K562 (cell line): Measurements from ENCODE around the gene IL12B. TPM values are rescaled to one million over a fixed set of nuclear protein-coding genes. Genes with fewer than 3 reads are reported as not detected.
"Not testable (repeated sequence)": the region's sequence is repeated elsewhere in the genome, so short reads cannot be mapped to it uniquely, and the experiment has no call there.

ENCODE experiments used
- ARID1B ChIP-seq: fragments of 450-650 bp; IDR thresholded peaks from 2 replicates; pipeline ENCODE4 v1.6.1; 2016; ENCODE audit warnings: antibody characterized with exemption, mild to moderate bottlenecking, inconsistent platforms
- C11orf30 ChIP-seq: fragments of 450-650 bp; IDR thresholded peaks from 2 replicates; pipeline ENCODE4 v1.6.1; 2016; ENCODE audit warnings: low read depth, mild to moderate bottlenecking
- CREM ChIP-seq: IDR thresholded peaks from 2 replicates; pipeline ENCODE4 v1.6.1; 2014; ENCODE audit warnings: antibody characterized with exemption, low read depth
- CTBP1 ChIP-seq: fragments of 450-650 bp; IDR thresholded peaks from 2 replicates; pipeline ENCODE4 v1.6.1; 2016; ENCODE audit warnings: borderline replicate concordance
- DPF2 ChIP-seq: fragments of 450-650 bp; IDR thresholded peaks from 2 replicates; pipeline ENCODE4 v1.6.1; 2016
- EP400 ChIP-seq: fragments of 450-650 bp; IDR thresholded peaks from 2 replicates; pipeline ENCODE4 v1.6.1; 2017; ENCODE audit warnings: antibody characterized with exemption, mild to moderate bottlenecking, moderate library complexity
- FOXK2 ChIP-seq, 2 experiments: fragments of 450-650 bp; IDR thresholded peaks in 1 of 2; conservative IDR thresholded peaks in 1 of 2; 2 replicates each; pipeline ENCODE4 v1.6.1; 2016; ENCODE audit warnings: low read depth in 2 of 2, mild to moderate bottlenecking in 1 of 2
- HMBOX1 ChIP-seq: sonication (generic); IDR thresholded peaks from 2 replicates; pipeline ENCODE4 v1.6.1; 2016
- JUN ChIP-seq, 2 experiments: sonication (generic) in 1 of 2; formaldehyde crosslinking in 1 of 2; IDR thresholded peaks; 2 replicates each; pipeline versions ENCODE4 v1.6.1 to v1.8.0; 2012 to 2022; ENCODE audit warnings: borderline replicate concordance in 2 of 2, mild to moderate bottlenecking in 2 of 2, improper control_type of control experiment in 1 of 2, low read depth in 1 of 2, low read length in 1 of 2, missing genetic modification reagents in 1 of 2
- KLF6 ChIP-seq: fragments of 250-450 bp; sonication (Bioruptor Pico); IDR thresholded peaks from 2 replicates; pipeline ENCODE4 v1.4.0; 2020; ENCODE audit warnings: mild to moderate bottlenecking, moderate library complexity, borderline replicate concordance
- MTA1 ChIP-seq: fragments of 450-650 bp; IDR thresholded peaks from 2 replicates; pipeline ENCODE4 v1.6.1; 2017; ENCODE audit warnings: borderline replicate concordance
- NCOA1 ChIP-seq: fragments of 450-650 bp; IDR thresholded peaks from 2 replicates; pipeline ENCODE4 v1.6.1; 2016; ENCODE audit warnings: low read depth
- NFIC ChIP-seq: fragments of 450-650 bp; IDR thresholded peaks from 2 replicates; pipeline ENCODE4 v1.6.1; 2017; ENCODE audit warnings: mild to moderate bottlenecking, inconsistent platforms
- TAF9B ChIP-seq: fragments of 450-650 bp; IDR thresholded peaks from 2 replicates; pipeline ENCODE4 v1.6.1; 2018; ENCODE audit warnings: mild to moderate bottlenecking; ENCODE audit not compliant: partially characterized antibody
- TARDBP ChIP-seq: fragments of 450-650 bp; IDR thresholded peaks from 2 replicates; pipeline ENCODE4 v1.6.1; 2016
- TOE1 ChIP-seq, 2 experiments: fragments of 450-650 bp in 1 of 2; sonication (generic) in 1 of 2; formaldehyde crosslinking in 1 of 2; IDR thresholded peaks; 2 replicates each; pipeline versions ENCODE4 v1.7.1 to v1.8.0; 2016 to 2022; ENCODE audit warnings: borderline replicate concordance in 2 of 2, mild to moderate bottlenecking in 2 of 2, antibody characterized with exemption in 1 of 2, inconsistent platforms in 1 of 2, low read depth in 1 of 2, missing genetic modification reagents in 1 of 2, moderate library complexity in 1 of 2
- USF1 ChIP-seq: sonication (generic); formaldehyde crosslinking; IDR thresholded peaks from 2 replicates; pipeline ENCODE4 v1.9.0; 2022; ENCODE audit warnings: mild to moderate bottlenecking, missing genetic modification reagents
- ZEB2 ChIP-seq: fragments of 450-650 bp; IDR thresholded peaks from 2 replicates; pipeline ENCODE4 v1.6.1; 2016
- polyA plus RNA-seq, 8 experiments: library from polyadenylated mRNA; depleted of rRNA in 4 of 8; stranded (reverse) in 5 of 8; unstranded in 3 of 8; fragments of >200 nt; fragmentation: Nextera tagmentation in 2 of 8; fragmentation: Illumina TruSeq in 1 of 8; extraction: Ambion mirVana in 2 of 8; extraction: Trizol in 1 of 8; gene quantifications; 2 replicates each; pipeline versions ENCODE4 v1.2.1 to v1.2.3, GENCODE V29; 2011 to 2014; ENCODE audit warnings: inconsistent platforms in 1 of 8, missing spikeins in 1 of 8
- total RNA-seq, 7 experiments: library from RNA; depleted of rRNA in 6 of 7; stranded (reverse); fragments of >200 nt in 6 of 7; fragmentation: Illumina TruSeq in 2 of 7; extraction: Trizol in 2 of 7; gene quantifications; 2 replicates each; pipeline versions ENCODE4 v1.2.1 to v1.2.3, GENCODE V29; 2011 to 2021; ENCODE audit warnings: low replicate concordance in 1 of 7
- TF ChIP-seq, protein P1 (sequence below), 2 experiments: fragments of 450-650 bp in 1 of 2; sonication (generic) in 1 of 2; formaldehyde crosslinking in 1 of 2; IDR thresholded peaks in 1 of 2; conservative IDR thresholded peaks in 1 of 2; 2 replicates each; pipeline versions ENCODE4 v1.6.1 to v1.8.1; 2016 to 2023; ENCODE audit warnings: mild to moderate bottlenecking in 2 of 2, moderate library complexity in 2 of 2, inconsistent platforms in 1 of 2, missing genetic modification reagents in 1 of 2
- TF ChIP-seq, protein P2 (sequence below), 2 experiments: fragments of 150-350 bp in 1 of 2; IDR thresholded peaks; 2 replicates each; pipeline ENCODE4 v1.6.1; 2012 to 2016; ENCODE audit warnings: low read depth in 2 of 2, low read length in 2 of 2, mild to moderate bottlenecking in 1 of 2, moderate library complexity in 1 of 2

Gene IL12B
- total and polyA plus RNA-seq, 9 of the 15 experiments (the other 6 are each of a cell fraction or from before 2014, with no cell fraction given): not detected

DNA sequence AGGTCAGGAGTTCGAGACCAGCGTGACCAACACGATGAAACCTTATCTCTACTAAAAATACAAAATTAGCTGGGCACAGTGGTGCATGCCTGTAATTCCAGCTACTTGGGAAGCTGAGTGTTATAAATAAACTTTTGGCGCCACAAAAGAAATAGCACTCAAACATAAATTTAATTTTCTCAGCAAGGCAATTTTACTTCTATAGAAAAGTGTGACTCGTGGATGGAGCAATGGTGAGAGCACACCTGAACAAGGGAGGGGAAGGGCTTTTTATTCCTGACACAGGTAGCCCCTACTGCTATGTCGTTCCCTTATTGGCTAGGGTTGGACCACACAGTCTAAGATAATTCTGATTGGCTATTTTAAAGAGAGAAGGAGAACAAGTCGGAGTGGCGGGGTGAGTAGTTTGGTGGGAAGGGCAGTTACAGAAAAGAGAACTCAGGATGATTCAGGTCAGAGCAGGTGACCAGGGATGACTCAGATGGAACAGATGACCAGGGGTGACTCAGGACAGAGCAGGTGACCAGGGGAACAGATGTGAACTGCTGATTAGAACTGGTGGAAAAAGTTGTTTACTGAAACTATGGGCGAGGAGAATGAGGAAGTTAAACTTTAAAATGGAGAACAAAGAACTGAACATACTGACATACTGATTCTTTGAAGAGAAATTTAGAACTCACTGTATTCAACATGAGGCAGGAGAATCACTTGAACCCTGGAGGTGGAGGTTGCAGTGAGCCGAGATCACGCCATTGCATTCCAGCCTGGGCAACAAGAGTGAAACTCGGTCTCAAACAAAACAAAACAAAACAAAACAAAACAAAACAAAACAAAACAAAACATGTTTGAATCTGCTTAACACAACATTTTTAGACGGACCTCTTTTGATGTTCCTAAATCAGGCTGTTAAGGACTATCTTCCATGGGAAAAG is 28.1 kb downstream of the IL12B start (continued):
- TF ChIP-seq CTBP1 (peak; percentile 77), MTA1 (peak; percentile 57; the same call in 1 of the 2 replicates), FOXK2 (conservative IDR thresholded peaks at IDR 0.05 in 1 of 2, IDR thresholded peaks at IDR 0.05 in 1 of 2; ENCODE audit: low read depth in 2 of 2) (peak; percentile 52 to 53; a peak in 2 of 4 replicates), TAF9B (peak; percentile 93), HMBOX1 (peak; percentile 46; the same call in 1 of the 2 replicates), ZEB2 (peak; percentile 93), USF1 (peak; percentile 80), C11orf30 (peak; percentile 82), NFIC (peak; percentile 10; the same call in 1 of the 2 replicates), NCOA1 (peak; percentile 89; the same call in 1 of the 2 replicates), JUN (IDR thresholded peaks at IDR 0.05; ENCODE audit: borderline replicate concordance, low read depth, low read length) (peak; percentile 98), JUN (CRISPR knock-in tag; IDR thresholded peaks at IDR 0.05; ENCODE audit: borderline replicate concordance) (peak; percentile 66; the same call in 1 of the 2 replicates), EP400 (peak; percentile 38; the same call in 1 of the 2 replicates), ARID1B (peak; percentile 94), TOE1 (IDR thresholded peaks at IDR 0.05; ENCODE audit: borderline replicate concordance) (peak; percentile 88), KLF6 (CRISPR knock-in tag) (0 out of 2 replicates have a peak, but pooled peaks have one; percentile 38), CREM (0 out of 2 replicates have a peak, but pooled peaks have one; percentile 23), DPF2 (peak; percentile 73), TARDBP (peak; percentile 13; the same call in 1 of the 2 replicates)
- TF ChIP-seq, protein P1, sequence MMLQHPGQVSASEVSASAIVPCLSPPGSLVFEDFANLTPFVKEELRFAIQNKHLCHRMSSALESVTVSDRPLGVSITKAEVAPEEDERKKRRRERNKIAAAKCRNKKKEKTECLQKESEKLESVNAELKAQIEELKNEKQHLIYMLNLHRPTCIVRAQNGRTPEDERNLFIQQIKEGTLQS (IDR thresholded peaks at IDR 0.05): peak; percentile 97
- TF ChIP-seq, protein P1 (CRISPR knock-in tag; conservative IDR thresholded peaks at IDR 0.05): peak; percentile 95
- TF ChIP-seq, protein P2, sequence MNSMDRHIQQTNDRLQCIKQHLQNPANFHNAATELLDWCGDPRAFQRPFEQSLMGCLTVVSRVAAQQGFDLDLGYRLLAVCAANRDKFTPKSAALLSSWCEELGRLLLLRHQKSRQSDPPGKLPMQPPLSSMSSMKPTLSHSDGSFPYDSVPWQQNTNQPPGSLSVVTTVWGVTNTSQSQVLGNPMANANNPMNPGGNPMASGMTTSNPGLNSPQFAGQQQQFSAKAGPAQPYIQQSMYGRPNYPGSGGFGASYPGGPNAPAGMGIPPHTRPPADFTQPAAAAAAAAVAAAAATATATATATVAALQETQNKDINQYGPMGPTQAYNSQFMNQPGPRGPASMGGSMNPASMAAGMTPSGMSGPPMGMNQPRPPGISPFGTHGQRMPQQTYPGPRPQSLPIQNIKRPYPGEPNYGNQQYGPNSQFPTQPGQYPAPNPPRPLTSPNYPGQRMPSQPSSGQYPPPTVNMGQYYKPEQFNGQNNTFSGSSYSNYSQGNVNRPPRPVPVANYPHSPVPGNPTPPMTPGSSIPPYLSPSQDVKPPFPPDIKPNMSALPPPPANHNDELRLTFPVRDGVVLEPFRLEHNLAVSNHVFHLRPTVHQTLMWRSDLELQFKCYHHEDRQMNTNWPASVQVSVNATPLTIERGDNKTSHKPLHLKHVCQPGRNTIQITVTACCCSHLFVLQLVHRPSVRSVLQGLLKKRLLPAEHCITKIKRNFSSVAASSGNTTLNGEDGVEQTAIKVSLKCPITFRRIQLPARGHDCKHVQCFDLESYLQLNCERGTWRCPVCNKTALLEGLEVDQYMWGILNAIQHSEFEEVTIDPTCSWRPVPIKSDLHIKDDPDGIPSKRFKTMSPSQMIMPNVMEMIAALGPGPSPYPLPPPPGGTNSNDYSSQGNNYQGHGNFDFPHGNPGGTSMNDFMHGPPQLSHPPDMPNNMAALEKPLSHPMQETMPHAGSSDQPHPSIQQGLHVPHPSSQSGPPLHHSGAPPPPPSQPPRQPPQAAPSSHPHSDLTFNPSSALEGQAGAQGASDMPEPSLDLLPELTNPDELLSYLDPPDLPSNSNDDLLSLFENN (IDR thresholded peaks at IDR 0.05; ENCODE audit: low read depth in 2 of 2, low read length in 2 of 2): peak in 1 of 2 experiments; percentile 58; a peak in 1 of 4 replicates
- not testable (repeated sequence) for TF ChIP-seq TOE1 (CRISPR knock-in tag; IDR thresholded peaks at IDR 0.05; ENCODE audit: borderline replicate concordance, low read depth)
